GM04504 (cell line): ENCODE data around the gene RNF111.
"Not testable (repeated sequence)": the region's sequence is repeated elsewhere in the genome, so short reads cannot be mapped to it uniquely, and the experiment has no call there.

Experiments used
- DNase-seq: peaks from one replicate; pipeline ENCODE4 v3.0.0-alpha.2; 2012; ENCODE audit warnings: low read depth

Gene RNF111

DNA sequence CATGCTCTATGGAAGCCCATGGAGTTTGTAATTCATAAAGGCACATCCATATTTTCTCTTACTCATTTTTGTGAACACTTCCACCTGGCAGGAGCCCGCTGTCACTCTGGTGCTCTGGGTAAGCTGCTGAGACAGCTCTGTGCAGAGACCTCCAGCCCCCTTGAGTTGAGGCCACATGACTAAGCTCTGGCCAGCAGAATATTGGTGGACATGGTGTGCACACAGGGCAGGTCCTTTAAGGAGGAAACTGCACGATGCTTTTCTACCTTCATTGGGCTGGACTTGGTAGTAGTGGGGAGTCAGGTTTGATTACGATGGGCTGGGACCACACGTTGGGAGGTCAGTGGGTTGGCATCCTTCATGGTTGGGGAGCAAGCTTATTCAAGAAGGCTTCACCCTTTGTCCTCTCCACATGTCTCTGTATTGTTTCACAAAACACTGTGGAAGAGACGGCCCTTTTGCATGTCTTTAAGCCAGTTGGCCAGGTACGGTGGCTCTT, 146.5 kb downstream of the RNF111 start:
- DNase-seq: no peak

DNA sequence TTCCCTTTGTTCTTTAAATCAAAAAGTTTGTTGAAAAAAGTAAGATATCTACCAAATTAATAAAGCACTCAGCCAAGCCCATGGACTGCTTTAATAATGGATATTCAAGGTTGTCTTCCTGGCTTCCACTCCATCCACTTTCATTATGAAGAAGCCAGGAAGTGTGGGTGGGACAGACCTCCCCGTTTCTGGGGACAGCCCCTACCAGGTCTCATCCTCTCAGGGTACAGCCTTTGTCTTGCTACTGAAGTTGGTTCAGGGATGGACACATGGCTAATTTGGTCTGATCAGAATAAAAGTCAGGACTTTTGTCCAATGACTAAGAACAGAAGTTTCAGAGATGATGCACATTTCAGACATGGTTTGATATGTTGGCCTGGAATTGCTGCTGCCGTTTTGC, 150.1 kb downstream of the RNF111 start:
- no peak for DNase-seq

DNA sequence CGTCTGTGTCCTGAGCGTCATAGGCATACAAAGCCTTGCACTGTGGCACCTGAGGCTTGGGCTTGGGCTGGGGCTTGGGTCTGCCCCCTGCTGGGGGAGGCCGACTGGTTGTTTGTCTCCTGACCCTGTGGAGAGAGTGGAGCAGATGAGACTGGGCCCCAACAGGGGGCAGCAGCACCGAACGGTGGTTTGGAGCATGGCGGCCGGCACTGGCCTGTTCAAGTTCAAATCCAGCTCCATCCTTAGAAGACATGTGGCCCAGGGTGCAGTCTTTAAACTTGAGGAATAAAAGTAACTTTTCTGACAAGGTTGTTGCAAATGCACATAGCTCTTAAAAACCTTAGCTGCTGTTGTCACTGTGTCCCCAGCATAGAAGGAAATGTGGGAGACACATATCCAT, 150.8 kb downstream of the RNF111 start:
- DNase-seq: no peak

DNA sequence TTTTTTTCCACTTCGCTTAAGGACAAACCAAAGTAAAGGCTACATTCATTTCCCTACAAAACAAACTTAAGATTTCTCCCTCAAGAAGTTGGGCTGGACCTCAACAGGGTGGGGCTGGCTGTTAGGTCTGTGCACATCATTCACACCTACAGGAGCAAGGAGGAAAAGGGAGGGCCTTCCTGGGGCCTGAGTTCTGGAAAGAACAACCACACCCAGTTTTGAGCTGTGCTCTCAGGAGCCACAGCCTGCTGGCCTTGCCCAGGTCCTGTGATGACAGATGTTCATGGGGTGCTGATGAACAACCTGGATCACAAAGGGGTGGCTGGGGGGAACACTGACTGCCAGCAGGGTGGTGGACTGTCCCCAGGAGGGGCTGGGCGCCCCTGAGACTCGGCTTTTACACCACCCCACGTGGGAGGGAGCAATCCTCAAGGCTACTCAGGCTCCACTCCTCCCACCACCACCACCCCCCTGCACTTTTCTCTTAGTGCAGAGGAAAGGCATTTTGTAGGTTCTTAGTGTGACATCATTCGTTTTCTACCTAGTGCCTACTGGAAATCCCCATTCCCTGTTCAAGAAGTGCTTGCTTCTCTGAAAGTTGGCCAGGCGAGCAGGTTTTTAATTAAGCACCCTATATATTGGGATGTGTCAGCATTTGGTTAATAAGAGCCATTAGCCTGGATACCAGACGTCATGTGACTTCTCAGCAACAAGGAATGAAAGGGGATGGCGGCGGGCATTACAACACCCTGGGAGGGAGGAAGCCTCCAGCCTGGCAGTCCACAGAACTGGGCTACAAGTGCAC, 153.2 kb downstream of the RNF111 start:
- DNase-seq: no peak

DNA sequence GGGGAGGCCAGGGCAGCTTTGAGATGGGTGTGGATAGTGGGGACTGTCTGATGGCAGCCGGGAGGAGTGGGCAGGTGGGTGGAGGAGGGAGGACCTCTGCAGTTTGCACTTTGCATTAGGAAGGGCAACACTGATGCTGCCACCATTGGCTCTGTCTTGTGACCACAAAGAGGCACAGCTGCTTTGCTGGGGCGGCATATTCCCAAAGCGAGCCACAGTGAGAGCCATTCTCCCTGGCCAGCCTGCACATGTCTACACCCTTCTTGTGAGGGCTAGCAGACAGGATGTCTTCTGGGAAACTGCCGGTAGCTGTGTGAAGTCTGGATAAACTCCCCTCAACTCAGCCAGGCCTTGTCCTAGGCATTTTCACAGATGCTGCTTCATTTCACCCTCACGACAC, 155.8 kb downstream of the RNF111 start:
- no peak for DNase-seq

DNA sequence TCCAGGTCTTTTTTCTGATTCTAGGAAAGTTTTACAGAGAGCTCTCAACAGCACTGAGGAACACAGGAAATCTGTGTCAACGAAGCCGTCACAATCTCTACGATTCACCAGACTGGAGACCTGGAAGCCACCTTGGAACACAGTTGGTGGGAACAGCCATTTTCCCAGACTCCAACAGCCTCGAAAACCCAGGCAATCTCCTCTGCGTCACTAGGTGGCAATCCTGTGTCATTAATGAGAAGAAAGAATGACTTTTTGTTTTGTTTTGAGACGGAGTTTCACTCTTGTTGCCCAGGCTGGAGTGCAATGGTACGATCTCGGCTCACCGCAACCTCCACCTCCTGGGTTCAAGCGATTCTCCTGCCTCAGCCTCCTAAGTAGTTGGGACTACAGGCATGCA, 157.1 kb downstream of the RNF111 start:
- DNase-seq: not testable (repeated sequence)
